GF-D8 (cell line): ENCODE results near the gene ARL5C.
"Not testable (repeated sequence)": the region's sequence is repeated elsewhere in the genome, so short reads cannot be mapped to it uniquely, and the experiment has no call there.

Experiments used
- DNase-seq: peaks from one replicate; lab custom pipeline; 2025; lab: John Stamatoyannopoulos, UW

ARL5C gene

GRCh38 chr17:39194089-39194984, 28.4 kb upstream of the ARL5C start:
- DNase-seq: no peak

- no peak for DNase-seq
Measured at GRCh38 chr17:39193346-39193745, 27.4 kb upstream of the ARL5C start.

- no peak for DNase-seq
Measured at GRCh38 chr17:39192901-39193300, 26.9 kb upstream of the ARL5C start.

GRCh38 chr17:39191750-39192510, 26.0 kb upstream of the ARL5C start:
- no peak for DNase-seq

GRCh38 chr17:39187152-39187830, 21.3 kb upstream of the ARL5C start:
- no peak for DNase-seq

- no peak for DNase-seq
Measured at GRCh38 chr17:39186481-39187002, 20.6 kb upstream of the ARL5C start.

GRCh38 chr17:39183720-39184119, 17.8 kb upstream of the ARL5C start:
- DNase-seq: no peak

GRCh38 chr17:39183045-39183444, 17.1 kb upstream of the ARL5C start:
- no peak for DNase-seq

GRCh38 chr17:39181303-39181702, 15.3 kb upstream of the ARL5C start:
- DNase-seq: no peak

GRCh38 chr17:39178536-39178935, 12.6 kb upstream of the ARL5C start:
- no peak for DNase-seq

GRCh38 chr17:39177256-39177655, 11.3 kb upstream of the ARL5C start:
- no peak for DNase-seq

- no peak for DNase-seq
Measured at GRCh38 chr17:39175695-39176093, 9.7 kb upstream of the ARL5C start.

- no peak for DNase-seq
Measured at GRCh38 chr17:39174920-39175694, 9.1 kb upstream of the ARL5C start.

- DNase-seq: no peak
Measured at GRCh38 chr17:39173526-39174274, 7.7 kb upstream of the ARL5C start.

GRCh38 chr17:39173080-39173479, 7.1 kb upstream of the ARL5C start:
- no peak for DNase-seq

- DNase-seq: no peak
Measured at GRCh38 chr17:39171933-39172332, 6.0 kb upstream of the ARL5C start.

- DNase-seq: no peak
Measured at GRCh38 chr17:39170558-39170957, 4.6 kb upstream of the ARL5C start.

- no peak for DNase-seq
Measured at GRCh38 chr17:39170109-39170508, 4.1 kb upstream of the ARL5C start.

GRCh38 chr17:39169518-39169917, 3.6 kb upstream of the ARL5C start:
- DNase-seq: no peak

- no peak for DNase-seq
Measured at GRCh38 chr17:39169101-39169500, 3.1 kb upstream of the ARL5C start.

- DNase-seq: not testable (repeated sequence)
Measured at GRCh38 chr17:39168503-39168902, 2.5 kb upstream of the ARL5C start.
